NCI-H774 (cell line): Measurements from ENCODE around the gene BTBD19.
"Not testable (repeated sequence)": the region's sequence is repeated elsewhere in the genome, so short reads cannot be mapped to it uniquely, and the experiment has no call there.

Experiments
- DNase-seq: peaks from one replicate; lab custom pipeline; 2025; lab: John Stamatoyannopoulos, UW

Gene BTBD19

GRCh38 chr1:44787506-44787905 lies 20.8 kb upstream of the BTBD19 start:
- no peak for DNase-seq

DNA sequence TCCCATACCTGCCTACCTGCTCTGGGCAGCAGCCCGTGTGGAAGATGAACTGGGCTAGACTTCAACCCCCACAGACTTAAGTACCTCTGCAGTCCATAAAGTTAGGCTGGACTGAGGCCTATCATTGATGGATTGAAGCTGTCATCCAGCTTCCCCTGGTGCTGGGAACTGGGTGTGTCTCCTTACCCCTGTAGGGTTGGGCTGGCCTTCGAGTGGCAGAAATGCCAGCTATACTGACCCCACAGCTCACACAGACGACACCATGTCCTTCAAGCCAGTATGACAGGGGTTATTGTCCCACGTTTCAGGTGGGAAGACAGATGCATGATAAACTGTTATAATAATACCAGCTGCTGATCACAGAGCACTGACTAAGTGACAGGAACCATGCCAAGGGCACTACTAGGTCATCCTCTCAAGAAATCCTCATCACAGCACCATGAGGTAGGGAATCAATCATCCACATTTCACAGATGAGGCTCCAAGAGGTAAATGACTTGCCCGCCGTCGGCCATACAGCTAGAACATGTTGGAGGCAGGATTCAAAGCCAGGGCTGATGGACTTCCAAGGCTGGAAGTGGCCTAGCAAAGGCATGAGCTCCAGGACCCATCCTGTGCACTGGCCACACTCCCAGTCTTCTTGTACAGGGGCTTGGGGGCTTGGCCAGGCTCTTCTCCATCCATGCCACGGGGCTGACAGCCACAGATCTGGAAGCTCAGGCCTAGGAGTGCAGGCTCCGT lies 20.0 kb upstream of the BTBD19 start, which contains the start of gene BEST4:
BEST4 (minus strand) TSS at position 51 of the 741 bp plus-strand sequence. CDS start 465 bp downstream, outside the sequence.
- no peak for DNase-seq

DNA sequence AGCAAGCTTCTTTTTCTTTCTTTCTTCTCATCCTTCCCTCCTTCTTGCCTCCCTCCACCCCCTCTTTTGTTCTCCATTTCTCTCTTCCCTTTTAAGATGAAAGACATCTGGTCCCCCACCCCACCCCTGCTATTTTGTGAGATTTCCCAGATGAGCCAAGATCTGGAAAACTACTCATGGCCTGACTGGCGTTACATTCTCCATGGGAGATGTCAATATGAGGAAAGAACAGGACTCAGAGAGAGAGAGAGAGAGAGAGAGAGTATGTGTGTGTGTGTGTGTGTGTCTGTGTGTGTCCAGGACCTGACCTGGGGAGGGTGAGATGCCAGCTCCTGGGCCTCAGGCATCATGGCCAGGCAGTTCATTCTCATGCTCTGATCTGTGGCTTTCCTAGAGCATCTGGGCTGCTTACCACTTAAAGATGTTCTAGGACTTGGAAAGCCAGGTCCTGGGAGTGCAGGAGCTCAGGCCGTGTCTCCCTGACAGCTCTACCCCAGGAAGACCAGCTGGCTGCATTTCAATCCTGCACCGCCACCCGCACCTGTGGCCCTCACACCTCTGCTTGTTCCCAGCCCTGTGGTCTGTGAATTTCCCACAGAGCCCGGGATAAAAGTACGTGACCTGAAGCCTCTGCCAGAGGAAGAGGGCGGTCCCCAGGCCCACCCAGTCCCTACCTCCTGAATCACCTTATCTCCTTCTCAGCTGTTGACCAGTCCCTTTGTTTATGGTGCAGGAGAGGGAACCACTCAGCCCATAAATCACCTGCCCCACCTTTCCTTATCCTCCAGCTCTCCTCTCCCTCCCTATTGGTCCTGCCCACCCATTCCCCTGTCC lies 17.1 kb upstream of the BTBD19 start:
- DNase-seq = no peak

DNA sequence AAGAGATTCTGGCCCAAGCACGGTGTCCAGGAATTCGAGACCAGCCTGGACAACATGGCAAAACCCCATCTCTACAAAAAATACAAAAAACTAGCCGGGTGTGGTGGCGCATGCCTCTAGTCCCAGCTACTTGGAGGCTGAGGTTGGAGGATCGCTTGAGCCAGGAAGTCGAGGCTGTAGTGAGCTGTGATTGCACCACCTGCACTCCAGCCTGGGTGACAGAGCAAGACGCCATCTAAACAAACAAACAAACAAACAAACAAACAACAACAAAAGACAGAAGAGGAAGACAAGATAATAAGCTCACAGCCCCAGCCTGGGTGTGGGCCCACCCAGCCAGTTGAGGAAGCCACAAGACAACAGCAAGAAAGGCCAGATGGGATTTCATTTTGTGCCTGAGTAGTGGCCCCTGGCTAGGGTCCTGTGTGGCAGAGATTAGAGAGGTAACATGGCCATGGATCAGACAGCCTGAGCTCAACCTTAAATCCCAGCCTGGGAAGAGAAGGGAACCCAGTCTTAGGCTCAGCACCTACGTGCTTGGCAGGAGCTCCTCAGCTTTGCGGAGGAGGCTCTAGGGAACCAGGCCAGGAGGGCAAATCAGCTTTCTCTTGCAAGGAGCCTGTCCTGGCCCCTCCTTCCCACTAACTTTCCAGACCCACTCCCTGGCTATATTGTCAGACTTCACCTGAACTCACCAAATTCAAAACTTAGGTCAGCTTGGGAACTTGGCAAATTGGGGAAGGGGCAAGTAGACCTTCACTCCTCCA lies 15.4 kb upstream of the BTBD19 start:
- DNase-seq = no peak

DNA sequence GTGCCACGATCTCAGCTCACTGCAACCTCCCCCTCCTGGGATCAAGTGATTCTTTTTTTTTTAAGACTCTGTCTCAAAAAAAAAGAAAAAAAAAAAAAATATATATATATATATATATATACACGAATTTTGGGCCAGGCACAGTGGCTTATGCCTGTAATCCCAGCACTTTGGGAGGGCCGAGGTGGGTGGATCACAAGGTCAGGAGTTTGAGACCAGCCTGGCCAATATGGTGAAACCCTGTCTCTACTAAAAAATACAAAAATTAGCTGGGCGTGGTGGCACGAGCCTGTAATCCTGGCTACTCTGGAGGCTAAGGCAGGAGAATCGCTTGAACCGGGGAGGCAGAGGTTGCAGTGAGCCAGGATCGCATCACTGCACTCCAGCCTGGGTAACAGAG lies 10.4 kb upstream of the BTBD19 start:
- DNase-seq = not testable (repeated sequence)

- peak; percentile 58 for DNase-seq
These were observed 9.6 kb upstream of the BTBD19 start for GRCh38 chr1:44798481-44799365.

DNA sequence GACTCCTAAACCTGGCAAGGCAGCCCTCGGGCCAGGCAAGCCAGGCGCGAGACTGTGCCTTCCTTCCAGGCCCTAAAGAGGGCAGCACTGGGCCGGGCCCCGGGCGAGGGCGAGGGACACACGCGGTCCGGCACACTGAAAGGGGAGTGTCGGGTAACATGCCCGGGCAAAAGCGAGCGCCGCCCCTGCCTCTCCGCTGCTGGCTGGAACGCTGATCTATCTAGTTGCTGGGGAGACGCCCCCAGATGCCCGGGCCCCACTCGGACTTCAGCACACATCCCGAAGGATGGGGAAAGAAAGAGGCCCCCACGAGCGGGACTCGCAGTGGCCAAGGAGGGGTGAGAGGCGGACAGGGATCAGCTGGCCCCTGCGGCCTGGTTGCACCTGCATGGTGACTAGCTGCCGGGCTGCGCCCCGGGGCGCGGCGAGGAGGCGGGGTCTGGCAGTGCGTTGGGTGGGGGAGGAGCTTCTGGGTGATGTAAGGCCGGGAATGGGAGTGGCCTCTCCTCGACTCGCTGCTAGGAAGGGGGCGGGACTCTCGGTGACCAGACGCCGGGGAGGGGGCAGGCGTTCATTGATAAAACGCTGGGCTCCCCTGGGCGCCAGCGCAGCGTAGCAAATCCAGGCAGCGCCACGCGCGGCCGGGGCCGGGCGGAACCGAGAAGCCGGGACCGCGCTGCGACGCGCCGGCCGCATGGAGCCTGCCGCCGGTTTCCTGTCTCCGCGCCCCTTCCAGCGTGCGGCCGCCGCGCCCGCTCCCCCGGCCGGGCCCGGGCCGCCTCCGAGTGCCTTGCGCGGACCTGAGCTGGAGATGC lies 8.3 kb upstream of the BTBD19 start, which contains the start of gene PLK3:
PLK3 (plus strand) TSS at position 608 of the 815 bp plus-strand sequence; CDS start at position 695, 87 bp downstream.
- DNase-seq = peak; percentile 99

DNA sequence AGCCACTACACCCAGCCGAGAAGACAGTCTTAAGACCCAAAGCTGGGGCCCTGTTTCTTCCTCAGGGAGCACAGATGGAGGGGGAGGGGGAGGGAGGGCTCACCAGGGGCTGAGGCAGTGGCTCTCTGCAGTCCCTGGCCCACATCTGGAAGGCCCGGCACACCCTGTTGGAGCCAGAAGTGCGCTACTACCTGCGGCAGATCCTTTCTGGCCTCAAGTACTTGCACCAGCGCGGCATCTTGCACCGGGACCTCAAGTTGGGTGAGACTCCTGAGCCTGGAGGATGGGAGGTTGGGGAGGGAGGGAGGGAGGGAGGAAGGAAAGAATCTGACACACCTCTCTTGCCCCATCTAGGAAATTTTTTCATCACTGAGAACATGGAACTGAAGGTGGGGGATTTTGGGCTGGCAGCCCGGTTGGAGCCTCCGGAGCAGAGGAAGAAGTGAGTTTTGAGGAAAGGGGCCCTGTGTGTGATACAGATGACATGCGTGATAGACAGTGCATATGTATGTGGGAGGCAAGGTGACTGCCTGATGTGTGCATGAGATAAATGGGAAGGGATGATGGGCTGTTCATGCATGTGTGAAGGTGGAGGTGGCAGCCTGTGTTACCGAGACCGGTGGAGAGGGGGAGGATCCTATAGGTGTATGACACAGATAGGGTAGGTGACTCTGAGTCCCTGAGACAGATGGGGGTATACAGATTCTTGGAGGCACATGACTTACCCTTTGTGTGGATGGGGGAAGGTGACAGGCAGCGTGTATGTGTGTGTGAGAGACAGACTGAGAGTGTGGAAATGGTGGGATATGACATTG lies 6.6 kb upstream of the BTBD19 start:
- no peak for DNase-seq

DNA sequence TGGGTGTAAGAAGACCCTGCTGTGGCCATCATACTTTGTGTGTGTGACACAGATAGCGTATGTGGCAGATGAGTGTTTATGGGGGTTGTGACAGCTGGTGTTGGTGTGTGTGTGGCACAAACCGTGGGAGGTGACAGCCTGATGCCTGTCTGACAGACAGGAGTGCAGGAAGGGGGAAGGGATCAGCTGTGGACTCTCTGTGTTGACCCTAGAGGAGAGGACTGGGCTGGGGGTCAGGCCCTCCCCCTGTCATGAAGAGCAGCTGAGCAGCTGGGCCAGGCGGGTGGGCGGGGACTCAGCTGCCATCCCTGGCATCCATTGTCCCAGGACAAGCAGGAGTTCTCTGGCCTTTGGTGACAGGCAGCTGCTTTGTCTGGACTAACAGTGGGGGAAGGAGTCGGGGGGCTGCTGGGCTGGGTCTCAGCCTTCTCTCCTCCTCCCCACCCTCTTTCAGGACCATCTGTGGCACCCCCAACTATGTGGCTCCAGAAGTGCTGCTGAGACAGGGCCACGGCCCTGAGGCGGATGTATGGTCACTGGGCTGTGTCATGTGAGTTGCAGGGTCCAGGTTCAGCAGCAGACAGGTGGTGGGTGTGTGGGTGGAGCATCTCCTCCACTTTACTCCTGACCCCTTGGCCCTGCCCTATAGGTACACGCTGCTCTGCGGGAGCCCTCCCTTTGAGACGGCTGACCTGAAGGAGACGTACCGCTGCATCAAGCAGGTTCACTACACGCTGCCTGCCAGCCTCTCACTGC lies 5.8 kb upstream of the BTBD19 start:
- DNase-seq = no peak

- DNase-seq = no peak
These were observed 5.3 kb upstream of the BTBD19 start for GRCh38 chr1:44803062-44803311.

DNA sequence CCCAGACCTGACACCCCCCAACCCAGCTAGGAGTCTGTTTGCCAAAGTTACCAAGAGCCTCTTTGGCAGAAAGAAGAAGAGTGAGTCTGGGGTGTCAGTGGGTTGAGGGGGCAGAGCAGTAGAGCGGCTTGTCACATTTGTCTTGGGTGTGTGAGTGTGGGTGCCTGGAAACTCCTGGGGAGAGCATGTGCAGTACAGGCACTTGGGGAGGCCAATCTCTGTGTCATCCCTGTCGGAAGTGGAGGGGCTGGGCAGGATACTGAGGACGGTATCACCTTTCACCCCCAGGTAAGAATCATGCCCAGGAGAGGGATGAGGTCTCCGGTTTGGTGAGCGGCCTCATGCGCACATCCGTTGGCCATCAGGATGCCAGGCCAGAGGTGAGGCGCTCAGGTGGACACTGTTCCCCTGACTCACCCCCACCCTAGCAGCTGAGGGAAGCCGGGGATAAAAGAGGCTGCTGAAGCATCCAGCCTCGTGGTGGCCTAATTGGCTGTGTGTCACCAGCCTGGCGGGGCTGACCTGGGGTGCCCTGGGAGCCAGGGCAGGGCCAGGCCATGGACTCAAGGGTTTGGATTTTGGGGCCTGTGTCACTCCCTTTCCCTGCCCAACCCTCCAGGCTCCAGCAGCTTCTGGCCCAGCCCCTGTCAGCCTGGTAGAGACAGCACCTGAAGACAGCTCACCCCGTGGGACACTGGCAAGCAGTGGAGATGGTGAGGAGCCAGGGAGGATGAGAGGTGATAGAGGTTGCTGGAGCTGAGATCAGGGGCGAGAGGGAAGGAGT lies 4.8 kb upstream of the BTBD19 start:
- DNase-seq = no peak

DNA sequence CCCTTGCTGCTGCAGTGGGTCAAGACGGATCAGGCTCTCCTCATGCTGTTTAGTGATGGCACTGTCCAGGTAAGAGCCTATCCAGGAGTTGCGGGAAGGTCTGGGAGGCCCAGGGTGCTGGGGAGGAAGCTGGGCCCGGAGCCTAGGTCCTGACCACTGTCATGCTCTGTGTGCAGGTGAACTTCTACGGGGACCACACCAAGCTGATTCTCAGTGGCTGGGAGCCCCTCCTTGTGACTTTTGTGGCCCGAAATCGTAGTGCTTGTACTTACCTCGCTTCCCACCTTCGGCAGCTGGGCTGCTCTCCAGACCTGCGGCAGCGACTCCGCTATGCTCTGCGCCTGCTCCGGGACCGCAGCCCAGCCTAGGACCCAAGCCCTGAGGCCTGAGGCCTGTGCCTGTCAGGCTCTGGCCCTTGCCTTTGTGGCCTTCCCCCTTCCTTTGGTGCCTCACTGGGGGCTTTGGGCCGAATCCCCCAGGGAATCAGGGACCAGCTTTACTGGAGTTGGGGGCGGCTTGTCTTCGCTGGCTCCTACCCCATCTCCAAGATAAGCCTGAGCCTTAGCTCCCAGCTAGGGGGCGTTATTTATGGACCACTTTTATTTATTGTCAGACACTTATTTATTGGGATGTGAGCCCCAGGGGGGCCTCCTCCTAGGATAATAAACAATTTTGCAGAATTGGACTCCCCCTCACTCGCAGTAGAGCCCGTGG lies 2.9 kb upstream of the BTBD19 start:
- DNase-seq = no peak

DNA sequence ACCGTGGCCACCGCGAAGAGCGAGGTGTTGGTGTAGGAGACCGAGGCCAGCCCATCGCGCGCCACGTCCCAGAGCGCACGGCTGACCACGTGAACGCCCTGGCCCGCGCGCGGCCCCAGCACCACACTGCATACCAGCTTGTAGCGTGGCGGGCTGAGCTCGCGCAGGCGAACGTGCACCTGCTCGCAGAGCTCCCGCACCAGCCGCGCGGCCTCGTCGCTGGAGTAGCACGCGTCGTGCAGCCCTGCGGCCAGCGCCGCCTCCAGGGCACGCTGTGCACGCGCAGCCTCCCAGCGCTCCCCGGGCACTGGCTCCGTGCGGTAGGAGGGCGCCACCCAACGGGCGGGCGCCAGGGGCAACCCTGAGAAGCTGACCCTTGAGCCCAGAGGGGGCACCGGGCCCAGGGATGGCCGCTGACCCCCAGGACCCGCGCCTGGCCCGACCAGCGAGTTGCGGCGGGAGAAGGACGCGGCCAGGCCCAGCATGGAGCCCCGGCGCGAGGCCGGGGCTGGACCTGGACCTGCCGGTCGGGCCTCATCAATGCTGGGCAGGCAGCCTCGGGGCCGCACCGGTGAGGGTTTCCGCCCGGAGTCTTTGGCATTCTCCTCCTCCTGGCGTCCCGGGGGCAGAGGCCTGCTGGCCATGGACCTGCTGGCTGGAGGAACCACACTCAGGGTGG lies 2.2 kb upstream of the BTBD19 start:
- no peak for DNase-seq

- DNase-seq = no peak
These were observed 1.5 kb upstream of the BTBD19 start, which contains the start of gene DYNLT4 for GRCh38 chr1:44806704-44807363. Gene DYNLT4, minus strand, starts transcription at chr1:44807351. Its CDS starts 683 bp downstream, at chr1:44806668.

GRCh38 chr1:44807364-44808062 lies 810 bp upstream of the BTBD19 start:
- DNase-seq = peak; percentile 87
